Smooth muscle cell of trachea (primary cell): ENCODE results near the gene NDUFA12. TPM values are rescaled to one million over a fixed set of nuclear protein-coding genes. Genes with fewer than 3 reads are reported as not detected.

Experiments
- total RNA-seq: library from RNA; depleted of rRNA; stranded (reverse); fragments of >200 nt; gene quantifications from 2 replicates; pipeline ENCODE4 v1.2.1, GENCODE V29; 2014

NDUFA12 gene
- total RNA-seq = 53.9 and 176 TPM in 2 replicates

GRCh38 chr12:95003213-95003920 is at the start of gene NDUFA12:
Gene NDUFA12, minus strand, starts transcription at chr12:95003697. Its CDS starts 17 bp downstream, at chr12:95003680.

Other genes starting within 250 kb of the NDUFA12 start
- gene NR2C1, start 69.9 kb upstream of the NDUFA12 start, total RNA-seq = 21.0 and 28.9 TPM in 2 replicates
- gene FGD6, start 213.8 kb upstream of the NDUFA12 start, total RNA-seq = 6.1 and 8.9 TPM in 2 replicates
- gene VEZT, start 214.1 kb upstream of the NDUFA12 start, total RNA-seq = 81.2 and 107 TPM in 2 replicates